NCI-H345 (cell line): ENCODE results near the gene LRRC8E.
"Not testable (repeated sequence)": the region's sequence is repeated elsewhere in the genome, so short reads cannot be mapped to it uniquely, and the experiment has no call there.

Experiments
- DNase-seq: peaks from one replicate; lab custom pipeline; 2025; lab: John Stamatoyannopoulos, UW

LRRC8E gene

GRCh38 chr19:7887408-7888144 is 734 bp upstream of the LRRC8E start:
- no peak for DNase-seq

- DNase-seq, result no peak
These were observed 512 bp downstream of the LRRC8E start for GRCh38 chr19:7888826-7889217.

GRCh38 chr19:7893362-7894101 is 5.2 kb downstream of the LRRC8E start:
- DNase-seq, result not testable (repeated sequence)

- DNase-seq, result no peak
These were observed 6.5 kb downstream of the LRRC8E start for GRCh38 chr19:7894612-7895309.

- no peak for DNase-seq
These were observed 7.3 kb downstream of the LRRC8E start for GRCh38 chr19:7895565-7895964.

GRCh38 chr19:7897292-7897691 is 9.0 kb downstream of the LRRC8E start:
- DNase-seq, result no peak

GRCh38 chr19:7898967-7899366 is 10.7 kb downstream of the LRRC8E start:
- no peak for DNase-seq

- DNase-seq, result no peak
These were observed 11.6 kb downstream of the LRRC8E start for GRCh38 chr19:7899751-7900378.

GRCh38 chr19:7900401-7900870 is 12.1 kb downstream of the LRRC8E start:
- no peak for DNase-seq

- no peak for DNase-seq
These were observed 12.6 kb downstream of the LRRC8E start for GRCh38 chr19:7900931-7901330.

GRCh38 chr19:7901337-7901736 is 13.0 kb downstream of the LRRC8E start:
- DNase-seq, result no peak

GRCh38 chr19:7902796-7903243 is 14.5 kb downstream of the LRRC8E start:
- no peak for DNase-seq

- DNase-seq, result peak; percentile 99
These were observed 15.1 kb downstream of the LRRC8E start, which contains the start of gene MAP2K7 for GRCh38 chr19:7903244-7904073. Gene MAP2K7, plus strand, starts transcription at chr19:7903877. Its CDS starts 68 bp downstream, at chr19:7903945.

GRCh38 chr19:7904074-7905020 is 16.0 kb downstream of the LRRC8E start:
- DNase-seq, result no peak

- DNase-seq, result no peak
These were observed 17.0 kb downstream of the LRRC8E start for GRCh38 chr19:7905268-7905667.

GRCh38 chr19:7905859-7906258 is 17.5 kb downstream of the LRRC8E start:
- DNase-seq, result no peak

- no peak for DNase-seq
These were observed 18.8 kb downstream of the LRRC8E start for GRCh38 chr19:7907122-7907521.

GRCh38 chr19:7907544-7907943 is 19.2 kb downstream of the LRRC8E start:
- no peak for DNase-seq

- no peak for DNase-seq
These were observed 19.9 kb downstream of the LRRC8E start for GRCh38 chr19:7908078-7908699.
